Endothelial cell of umbilical vein (primary cell): ENCODE results near the gene SERPIND1. TPM values are rescaled to one million over a fixed set of nuclear protein-coding genes. Genes with fewer than 3 reads are reported as not detected.

ENCODE experiments used
- BruUV-seq: library from RNA; stranded (reverse); fragments of 400-500 nt; replicated peaks from 2 replicates; lab custom pipeline; 2021; lab: Mats Ljungman, UMichigan
- CTCF ChIA-PET: fragments of 300-600, 350-600 bp; sonication (Branson Sonifier 250); formaldehyde crosslinking; loops from one replicate; lab custom pipeline; 2021; ENCODE audit warnings: antibody characterized with exemption, inconsistent platforms; lab: Charles Lee
- POLR2A ChIA-PET: fragments of 300-600, 350-600 bp; sonication (Branson Sonifier 250); formaldehyde crosslinking; loops from one replicate; lab custom pipeline; 2021; ENCODE audit warnings: antibody characterized with exemption, inconsistent platforms; lab: Charles Lee
- DNase-seq: peaks from one replicate; pipeline ENCODE4 v3.0.0-alpha.2; 2011; ENCODE audit warnings: low read depth, low spot score
- FAIRE-seq: peaks from 2 replicates; lab custom pipeline; 2011; peaks lifted over from hg19 to GRCh38; lab: Jason Lieb, UNC
- H2AFZ ChIP-seq: 2 replicates; pipeline ENCODE4 v1.6.0; 2012; ENCODE audit warnings: low read depth, low read length, control low read depth, inconsistent platforms
- H3K27ac ChIP-seq: 2 replicates; pipeline ENCODE4 v1.5.1; 2011; ENCODE audit warnings: low read depth, mild to moderate bottlenecking, control low read depth, low read length, moderate library complexity; ENCODE audit not compliant: insufficient read depth
- H3K27me3 ChIP-seq, 2 experiments: 2 replicates each; pipeline versions ENCODE4 v1.6.0 to v1.6.1; 2011; ENCODE audit warnings: low read length in 2 of 2, mixed read lengths in 1 of 2; ENCODE audit not compliant: control insufficient read depth in 2 of 2, insufficient read depth in 2 of 2
- H3K36me3 ChIP-seq, 2 experiments: 2 replicates in 1 of 2; 3 replicates in 1 of 2; pipeline ENCODE4 v1.5.1; 2011; ENCODE audit warnings: low read length in 2 of 2, mild to moderate bottlenecking in 1 of 2, moderate library complexity in 1 of 2; ENCODE audit not compliant: control insufficient read depth in 2 of 2, insufficient read depth in 2 of 2; ENCODE audit errors: extremely low read depth in 1 of 2
- H3K4me1 ChIP-seq: 3 replicates; pipeline ENCODE4 v1.5.1; 2011; ENCODE audit warnings: mild to moderate bottlenecking, low read length; ENCODE audit not compliant: control insufficient read depth, insufficient read depth; ENCODE audit errors: extremely low read depth
- H3K4me2 ChIP-seq: 2 replicates; pipeline ENCODE4 v1.6.1; 2011; ENCODE audit warnings: low read length, control low read depth, mixed read lengths; ENCODE audit not compliant: insufficient read depth
- H3K4me3 ChIP-seq, 3 experiments: fragments of 200-600 bp in 1 of 3; sonication (generic), shearing (Covaris generic) in 1 of 3; replicated peaks in 1 of 3; 2 replicates each; pipeline ENCODE4 v1.5.1; 2011 to 2016; ENCODE audit warnings: control low read depth in 3 of 3, low read length in 3 of 3, mild to moderate bottlenecking in 2 of 3, inconsistent platforms in 1 of 3, low read depth in 1 of 3, moderate library complexity in 1 of 3; ENCODE audit not compliant: insufficient read depth in 1 of 3
- H3K79me2 ChIP-seq: 2 replicates; pipeline ENCODE4 v1.6.0; 2012; ENCODE audit warnings: low read length, inconsistent platforms; ENCODE audit not compliant: control insufficient read depth, insufficient read depth
- H3K9ac ChIP-seq: replicated peaks from 2 replicates; pipeline ENCODE3; 2011; ENCODE audit warnings: low read length, control low read depth; ENCODE audit not compliant: insufficient read depth; ENCODE audit errors: extremely low read depth
- H3K9me1 ChIP-seq: replicated peaks from 3 replicates; pipeline ENCODE4 v1.6.0; 2011; ENCODE audit warnings: mild to moderate bottlenecking, low read length; ENCODE audit not compliant: control insufficient read depth, insufficient read depth; ENCODE audit errors: extremely low read depth
- H3K9me3 ChIP-seq: replicated peaks from 2 replicates; pipeline ENCODE4 v1.5.1; 2012; ENCODE audit warnings: low read length, inconsistent platforms; ENCODE audit not compliant: control insufficient read depth, insufficient read depth
- H4K20me1 ChIP-seq: replicated peaks from 2 replicates; pipeline ENCODE3; 2011; ENCODE audit warnings: mild to moderate bottlenecking, low read length; ENCODE audit not compliant: control insufficient read depth, insufficient read depth; ENCODE audit errors: extremely low read depth
- EZH2 ChIP-seq: IDR thresholded peaks from 2 replicates; pipeline ENCODE4 v1.6.1; 2012; ENCODE audit warnings: borderline replicate concordance, low read depth, mild to moderate bottlenecking, moderate library complexity, low read length, inconsistent platforms; ENCODE audit not compliant: severe bottlenecking
- GATA2 ChIP-seq: IDR thresholded peaks from 2 replicates; pipeline ENCODE4 v1.7.0; 2011; ENCODE audit warnings: low read depth, mild to moderate bottlenecking, moderate library complexity, mixed read lengths, low read length; ENCODE audit not compliant: insufficient read length, insufficient read depth
- JUN ChIP-seq: IDR thresholded peaks from 2 replicates; pipeline ENCODE4 v1.6.1; 2011; ENCODE audit warnings: borderline replicate concordance, low read depth; ENCODE audit not compliant: insufficient read length, insufficient read depth
- MAX ChIP-seq: IDR thresholded peaks from 2 replicates; pipeline ENCODE4 v1.6.1; 2011; ENCODE audit not compliant: insufficient read depth, insufficient read length
- MYC ChIP-seq: IDR thresholded peaks from one replicate; pipeline ENCODE4 v1.6.1; 2011; ENCODE audit warnings: mild to moderate bottlenecking, low read depth, low read length
- dilution Hi-C: fragments of 300-500 bp; cut with MboI; formaldehyde crosslinking; loops from one replicate; pipeline ENCODE4 v1.15.0; 2019; ENCODE audit warnings: low sequenced_read_pairs; ENCODE audit not compliant: extremely low pct_ligation_motif_present
- intact Hi-C: fragments of 100-400 bp; cut with micrococcal nuclease; formaldehyde crosslinking; loops from one replicate; pipeline ENCODE4 v1.10.0; 2022
- polyA plus RNA-seq, 4 experiments: library from polyadenylated mRNA; depleted of rRNA in 3 of 4; stranded (reverse) in 3 of 4; unstranded in 1 of 4; fragments of >200 nt; gene quantifications; 2 replicates each; pipeline versions ENCODE4 v1.2.1 to v1.2.3, GENCODE V29; 2011 to 2012; ENCODE audit warnings: missing spikeins in 1 of 4
- total RNA-seq: library from RNA; stranded (reverse); gene quantifications from 2 replicates; pipeline ENCODE4 v1.2.3, GENCODE V29; 2021

Gene SERPIND1
- total and polyA plus RNA-seq, 2 donors (not counting 3 experiments of a cell fraction or from before 2014, with no cell fraction given), result 0.94 to 1.8 TPM

GRCh38 chr22:20792221-20792965, 18.5 kb downstream of the SERPIND1 start:
- FAIRE-seq (no peak), DNase-seq (no peak)
- no peak for TF ChIP-seq EZH2
- TF ChIP-seq MYC, result no peak
- TF ChIP-seq GATA2, result no peak
- no peak for TF ChIP-seq JUN
- no peak for TF ChIP-seq MAX
- no peaks in the 10 kb centered on the region for H3K79me2 ChIP-seq
- no peak overlapping the region for H3K27ac ChIP-seq
- no peaks in the 10 kb centered on the region for H3K27me3 ChIP-seq
- BruUV-seq, result no TSS peak
- dilution Hi-C loops, result no loop called here
- H3K4me2 ChIP-seq, result no peak overlapping the region
- H3K36me3 ChIP-seq, result peaks cover 8 to 21% of the 10 kb centered on the region in 2 experiments
- no peak overlapping the region for H3K9ac ChIP-seq
- H3K4me3 ChIP-seq, result no peak overlapping the region
- intact Hi-C loops, result no loop called here
- H2AFZ ChIP-seq, result no peak overlapping the region
- no peaks in the 10 kb centered on the region for H4K20me1 ChIP-seq
- H3K4me1 ChIP-seq, result no peaks in the 10 kb centered on the region
- H3K9me3 ChIP-seq, result no peaks in the 10 kb centered on the region
- no peaks in the 10 kb centered on the region for H3K9me1 ChIP-seq
- POLR2A ChIA-PET, result no interaction called here
- CTCF ChIA-PET, result interaction anchor here (1.2 to 2.0 kb wide), 3 partner anchors 8 to 15 kb away, joined by 4 to 23 read pairs (median 9); no protein-coding TSS in a partner anchor
